Measurements from ENCODE around the gene ADGRE2. TPM values are rescaled to one million over a fixed set of nuclear protein-coding genes. Genes with fewer than 3 reads are reported as not detected.

ADGRE2 gene
- total RNA-seq, 1 donor from 2014 or later: 0.12 TPM

- TF ChIP-seq CTCF (conservative IDR thresholded peaks at IDR 0.05; ENCODE audit: low read depth, low read length): no peak
- DNase-seq (ENCODE audit: low read depth): no peak
- H3K4me3 ChIP-seq (ENCODE audit: low read depth, low read length): no peak overlapping the region
Observed at GRCh38 chr19:14722127-14722526, 56.2 kb downstream of the ADGRE2 start.

- TF ChIP-seq CTCF (conservative IDR thresholded peaks at IDR 0.05; ENCODE audit: low read depth, low read length): no peak
- no peak overlapping the region for H3K4me3 ChIP-seq (ENCODE audit: low read depth, low read length)
- no peak for DNase-seq (ENCODE audit: low read depth)
Observed at GRCh38 chr19:14719162-14719561, 59.2 kb downstream of the ADGRE2 start.

- TF ChIP-seq CTCF (conservative IDR thresholded peaks at IDR 0.05; ENCODE audit: low read depth, low read length): no peak
- no peak for DNase-seq (ENCODE audit: low read depth)
- H3K4me3 ChIP-seq (ENCODE audit: low read depth, low read length): no peak overlapping the region
Observed at GRCh38 chr19:14718522-14719116, 59.7 kb downstream of the ADGRE2 start.

- DNase-seq (ENCODE audit: low read depth): no peak
- TF ChIP-seq CTCF (conservative IDR thresholded peaks at IDR 0.05; ENCODE audit: low read depth, low read length): no peak
- no peak overlapping the region for H3K4me3 ChIP-seq (ENCODE audit: low read depth, low read length)
Observed at GRCh38 chr19:14715841-14716240, 62.5 kb downstream of the ADGRE2 start.

- DNase-seq (ENCODE audit: low read depth): no peak
- TF ChIP-seq CTCF (conservative IDR thresholded peaks at IDR 0.05; ENCODE audit: low read depth, low read length): no peak
- H3K4me3 ChIP-seq (ENCODE audit: low read depth, low read length): no peak overlapping the region
Observed at GRCh38 chr19:14704450-14704849, 73.9 kb downstream of the ADGRE2 start.

- no peak for TF ChIP-seq CTCF (conservative IDR thresholded peaks at IDR 0.05; ENCODE audit: low read depth, low read length)
- DNase-seq (ENCODE audit: low read depth): no peak
- H3K4me3 ChIP-seq (ENCODE audit: low read depth, low read length): no peak overlapping the region
Observed at GRCh38 chr19:14703833-14704232, 74.5 kb downstream of the ADGRE2 start.

GRCh38 chr19:14700711-14701375 is 77.5 kb downstream of the ADGRE2 start:
- no peak overlapping the region for H3K4me3 ChIP-seq (ENCODE audit: low read depth, low read length)
- TF ChIP-seq CTCF (conservative IDR thresholded peaks at IDR 0.05; ENCODE audit: low read depth, low read length): no peak
- DNase-seq (ENCODE audit: low read depth): no peak
